DLD1 (cell line): ENCODE results near the gene CLCN2.
"Not testable (repeated sequence)": the region's sequence is repeated elsewhere in the genome, so short reads cannot be mapped to it uniquely, and the experiment has no call there.

Source experiments
- in situ Hi-C: cut with HindIII; loops from 2 replicates; pipeline ENCODE4 v1.10.0; 2017; ENCODE audit warnings: low sequenced_read_pairs

CLCN2 gene

GRCh38 chr3:184349563-184350470, 11.6 kb downstream of the CLCN2 start:
- in situ Hi-C loops, result loop anchor here (25.0 kb wide), 1 partner anchor 187 kb away; no protein-coding TSS in a partner anchor

- in situ Hi-C loops, result no loop called here
Observed at GRCh38 chr3:184348057-184348382, 13.4 kb downstream of the CLCN2 start.

GRCh38 chr3:184347321-184348056, 13.9 kb downstream of the CLCN2 start:
- in situ Hi-C loops, result no loop called here

- in situ Hi-C loops, result no loop called here
Observed at GRCh38 chr3:184346480-184347190, 14.8 kb downstream of the CLCN2 start.

- in situ Hi-C loops, result no loop called here
Observed at GRCh38 chr3:184345317-184346144, 15.9 kb downstream of the CLCN2 start.

- in situ Hi-C loops, result no loop called here
Observed at GRCh38 chr3:184344579-184345316, 16.7 kb downstream of the CLCN2 start.

- in situ Hi-C loops, result no loop called here
Observed at GRCh38 chr3:184343200-184343876, 18.1 kb downstream of the CLCN2 start.

- in situ Hi-C loops, result no loop called here
Observed at GRCh38 chr3:184341925-184342324, 19.5 kb downstream of the CLCN2 start.

- in situ Hi-C loops, result not testable (repeated sequence)
Observed at GRCh38 chr3:184339451-184340135, 21.8 kb downstream of the CLCN2 start.

- in situ Hi-C loops, result no loop called here
Observed at GRCh38 chr3:184339001-184339400, 22.4 kb downstream of the CLCN2 start.

- in situ Hi-C loops, result no loop called here
Observed at GRCh38 chr3:184338511-184338945, 22.9 kb downstream of the CLCN2 start.

GRCh38 chr3:184337981-184338380, 23.4 kb downstream of the CLCN2 start:
- in situ Hi-C loops, result no loop called here

GRCh38 chr3:184337399-184337714, 24.0 kb downstream of the CLCN2 start, which contains the start of gene FAM131A:
TSS of gene FAM131A (plus strand) at chr3:184337600. CDS start at chr3:184337631, 31 bp downstream.
- in situ Hi-C loops, result no loop called here

- in situ Hi-C loops, result no loop called here
Observed at GRCh38 chr3:184336547-184337398, 24.6 kb downstream of the CLCN2 start.

GRCh38 chr3:184335661-184336546, 25.5 kb downstream of the CLCN2 start:
- in situ Hi-C loops, result no loop called here

GRCh38 chr3:184335291-184335660, 26.1 kb downstream of the CLCN2 start:
- in situ Hi-C loops, result no loop called here
